ENCODE data around the gene UBXN7.
"Not testable (repeated sequence)": the region's sequence is repeated elsewhere in the genome, so short reads cannot be mapped to it uniquely, and the experiment has no call there.

Gene UBXN7

GRCh38 chr3:196414469-196414868, 17.8 kb downstream of the UBXN7 start:
- DNase-seq: no peak

- DNase-seq: no peak
Observed at GRCh38 chr3:196412704-196413103, 19.5 kb downstream of the UBXN7 start.

- DNase-seq: no peak
Observed at GRCh38 chr3:196409409-196409808, 22.8 kb downstream of the UBXN7 start.

GRCh38 chr3:196408565-196409300, 23.5 kb downstream of the UBXN7 start:
- no peak for DNase-seq

- DNase-seq: no peak
Observed at GRCh38 chr3:196406811-196407470, 25.3 kb downstream of the UBXN7 start.

GRCh38 chr3:196400331-196400730, 31.9 kb downstream of the UBXN7 start:
- DNase-seq: no peak

- DNase-seq: no peak
Observed at GRCh38 chr3:196399485-196399945, 32.7 kb downstream of the UBXN7 start.

GRCh38 chr3:196398782-196399181, 33.4 kb downstream of the UBXN7 start:
- DNase-seq: no peak

- DNase-seq: no peak
Observed at GRCh38 chr3:196397941-196398340, 34.3 kb downstream of the UBXN7 start.

- no peak for DNase-seq
Observed at GRCh38 chr3:196390116-196390515, 42.1 kb downstream of the UBXN7 start.

- DNase-seq: no peak
Observed at GRCh38 chr3:196388956-196389355, 43.3 kb downstream of the UBXN7 start.

- not testable (repeated sequence) for DNase-seq
Observed at GRCh38 chr3:196387941-196388340, 44.3 kb downstream of the UBXN7 start.

GRCh38 chr3:196386797-196387196, 45.4 kb downstream of the UBXN7 start:
- not testable (repeated sequence) for DNase-seq

GRCh38 chr3:196386034-196386433, 46.2 kb downstream of the UBXN7 start:
- not testable (repeated sequence) for DNase-seq

- DNase-seq: not testable (repeated sequence)
Observed at GRCh38 chr3:196385446-196385845, 46.8 kb downstream of the UBXN7 start.

- DNase-seq: no peak
Observed at GRCh38 chr3:196378146-196378841, 53.9 kb downstream of the UBXN7 start.

GRCh38 chr3:196377321-196377720, 54.9 kb downstream of the UBXN7 start:
- DNase-seq: no peak

GRCh38 chr3:196365736-196366135, 66.5 kb downstream of the UBXN7 start:
- no peak for DNase-seq

GRCh38 chr3:196360586-196360985, 71.6 kb downstream of the UBXN7 start:
- DNase-seq: no peak

- not testable (repeated sequence) for DNase-seq
Observed at GRCh38 chr3:196358540-196358939, 73.7 kb downstream of the UBXN7 start.

- no peak for DNase-seq
Observed at GRCh38 chr3:196357905-196358304, 74.3 kb downstream of the UBXN7 start.

GRCh38 chr3:196356556-196356955, 75.7 kb downstream of the UBXN7 start:
- no peak for DNase-seq

GRCh38 chr3:196355668-196356067, 76.6 kb downstream of the UBXN7 start:
- DNase-seq: no peak

GRCh38 chr3:196354132-196354531, 78.1 kb downstream of the UBXN7 start:
- DNase-seq: no peak

Data from stimulated activated CD4-positive, alpha-beta T cell treated with anti-CD3 and anti-CD28 coated beads, Interleukin-4, amount 100 ng/mL, for 4 hours (primary cell).